GM18499 (cell line): ENCODE data around the gene ADAMTS13.

ENCODE experiments used
- ATAC-seq: cut with Tn5 transposase; IDR thresholded peaks from one replicate; pipeline ENCODE4 v1.9.1; 2021; ENCODE audit warnings: moderate number of reproducible peaks; ENCODE audit not compliant: insufficient read depth, unreplicated experiment

ADAMTS13 gene

DNA sequence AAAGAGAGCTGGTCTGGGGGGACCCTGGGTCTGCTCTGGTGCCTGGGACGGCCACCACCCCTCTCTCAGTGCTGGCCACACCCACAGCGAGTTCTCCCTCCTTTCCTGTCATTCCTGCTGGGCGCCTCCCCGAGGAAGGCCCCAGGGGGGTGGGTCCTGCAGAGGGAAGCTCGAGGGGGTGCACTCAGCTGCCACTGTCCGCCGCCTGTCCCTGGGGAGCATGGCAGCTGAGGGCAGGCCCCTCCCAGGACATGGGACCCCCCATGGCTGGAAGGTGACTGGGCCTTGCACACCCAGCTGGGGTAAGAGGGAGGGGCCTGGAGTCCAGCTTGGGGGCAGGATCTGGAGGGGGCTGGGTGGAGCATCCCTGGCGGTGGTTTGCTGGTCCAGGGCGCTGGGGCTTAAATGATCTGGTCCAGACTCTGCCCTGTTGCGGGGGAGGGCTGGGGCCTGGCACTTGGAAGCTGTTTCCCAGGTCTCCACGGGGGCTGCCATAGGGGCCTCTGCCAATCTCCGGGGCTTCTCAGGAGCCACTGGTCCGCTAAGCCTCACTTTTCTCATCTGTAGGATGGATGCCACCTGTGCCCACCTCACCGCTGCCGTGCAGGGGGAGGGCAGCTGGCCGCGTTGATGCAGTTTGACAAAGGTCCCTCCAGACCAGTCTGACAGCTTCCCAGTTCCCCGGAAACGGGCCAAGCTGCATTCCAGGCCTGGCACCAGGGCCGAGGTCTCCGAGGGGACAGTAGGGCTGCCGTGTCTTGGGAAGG is 62.7 kb downstream of the ADAMTS13 start:
- no peak for ATAC-seq

DNA sequence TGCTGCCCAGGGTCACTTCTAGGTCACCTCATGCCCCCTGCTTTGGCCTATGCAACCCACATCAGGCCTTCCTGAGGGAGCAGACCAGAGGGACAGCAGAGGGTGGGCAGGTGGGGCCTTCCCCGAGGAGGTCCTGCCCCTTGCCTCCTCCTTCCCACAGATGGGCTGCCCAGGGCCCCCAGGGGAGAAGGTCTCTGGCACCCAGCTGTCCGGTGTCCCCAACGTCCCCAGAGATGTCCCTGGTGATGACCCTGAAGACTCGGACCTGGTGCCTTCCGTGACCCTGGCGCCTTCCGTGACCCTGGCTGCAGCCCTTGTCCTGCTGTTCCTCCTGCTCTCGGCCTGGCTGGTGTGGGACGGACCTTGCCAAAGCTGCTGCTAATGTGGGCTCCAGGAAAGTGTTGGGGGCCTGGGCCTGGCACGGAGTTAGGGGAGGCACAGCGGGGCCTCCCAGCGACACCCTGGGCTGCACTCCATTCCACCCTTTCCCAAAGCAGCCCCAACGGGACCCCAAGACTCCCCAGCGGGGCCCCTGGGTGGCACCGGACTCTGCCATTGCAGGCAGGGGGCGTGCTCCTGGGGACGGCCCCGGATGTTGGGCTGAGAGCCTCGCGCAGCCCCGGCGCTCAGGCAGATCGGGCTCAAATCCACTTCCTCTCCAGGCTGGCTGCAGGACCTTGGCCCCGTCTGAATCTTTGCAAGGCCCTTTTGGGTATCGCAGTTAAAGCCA is 63.5 kb downstream of the ADAMTS13 start:
- no peak for ATAC-seq

- ATAC-seq: no peak
Observed at GRCh38 chr9:133487331-133487725, 65.2 kb downstream of the ADAMTS13 start.

DNA sequence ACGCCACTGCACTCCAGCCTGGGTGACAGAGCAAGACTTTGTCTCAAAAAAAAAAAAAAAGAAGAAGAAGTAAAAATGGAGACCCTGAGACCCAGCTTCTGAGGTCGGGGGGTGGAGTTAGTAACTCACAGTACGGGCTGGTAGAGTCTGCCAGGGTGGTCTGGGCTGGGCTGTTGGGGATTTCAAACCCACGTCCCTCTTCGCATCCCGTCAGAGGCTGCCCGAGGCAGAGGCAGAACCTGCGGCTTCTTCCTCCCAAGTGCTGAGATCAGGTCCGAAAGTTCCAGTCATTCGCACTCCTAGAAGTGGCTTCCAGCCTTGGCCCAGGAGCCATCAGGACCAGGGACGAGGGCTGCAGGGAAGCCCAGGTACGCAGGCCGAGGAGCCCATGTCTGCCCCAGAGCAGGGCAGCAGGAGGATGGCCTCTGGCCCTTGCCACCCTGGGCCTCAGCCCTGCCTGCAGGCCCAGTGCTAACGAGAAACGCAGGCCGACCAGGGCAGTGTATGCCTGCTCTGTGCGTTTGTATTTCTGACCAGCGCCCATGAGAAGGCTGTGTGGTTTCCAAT is 66.6 kb downstream of the ADAMTS13 start:
- ATAC-seq: no peak

- ATAC-seq: no peak
Observed at GRCh38 chr9:133489253-133490190, 67.4 kb downstream of the ADAMTS13 start.

GRCh38 chr9:133490201-133490681 is 68.1 kb downstream of the ADAMTS13 start:
- ATAC-seq: no peak

DNA sequence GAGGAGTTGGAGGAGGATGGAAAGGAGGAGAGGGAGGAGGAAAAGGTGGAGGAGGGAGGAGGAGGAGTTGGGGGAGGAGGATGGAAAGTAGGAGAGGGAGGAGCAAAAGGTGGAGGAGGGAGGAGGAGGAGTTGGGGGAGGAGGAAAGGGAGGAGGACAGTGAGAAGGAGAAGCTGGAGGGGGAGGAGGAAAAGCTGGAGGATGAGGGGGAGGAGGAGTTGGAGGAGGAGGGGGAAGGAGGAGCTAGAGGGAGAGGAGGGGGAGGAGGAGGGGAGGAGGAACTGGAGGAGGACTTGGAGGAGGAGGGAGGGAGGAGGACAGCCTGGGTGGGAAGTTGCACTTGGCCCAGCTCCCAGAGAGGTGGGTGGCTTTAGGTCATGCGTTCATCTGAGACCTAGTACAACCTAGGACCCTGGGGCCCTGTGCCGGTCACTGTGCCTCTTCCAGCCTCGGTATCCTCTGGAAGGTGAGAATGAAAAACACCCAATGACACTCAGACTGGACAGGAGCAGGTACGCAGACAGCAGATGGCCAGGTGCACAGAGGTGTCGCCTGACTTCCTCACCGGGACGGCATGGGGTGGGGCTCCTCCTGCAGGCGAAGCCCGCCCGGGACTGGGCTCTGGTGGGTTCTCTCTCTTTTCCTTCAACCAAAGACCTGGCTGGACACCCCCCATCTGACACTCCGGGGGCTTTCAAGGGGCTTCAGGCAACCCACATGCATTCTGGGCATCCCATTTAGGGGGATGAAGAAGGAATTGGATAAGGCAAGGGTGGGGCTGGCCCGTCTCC is 68.9 kb downstream of the ADAMTS13 start:
- ATAC-seq: no peak

GRCh38 chr9:133491656-133491925 is 69.4 kb downstream of the ADAMTS13 start:
- no peak for ATAC-seq

GRCh38 chr9:133492061-133493021 is 70.2 kb downstream of the ADAMTS13 start:
- no peak for ATAC-seq

DNA sequence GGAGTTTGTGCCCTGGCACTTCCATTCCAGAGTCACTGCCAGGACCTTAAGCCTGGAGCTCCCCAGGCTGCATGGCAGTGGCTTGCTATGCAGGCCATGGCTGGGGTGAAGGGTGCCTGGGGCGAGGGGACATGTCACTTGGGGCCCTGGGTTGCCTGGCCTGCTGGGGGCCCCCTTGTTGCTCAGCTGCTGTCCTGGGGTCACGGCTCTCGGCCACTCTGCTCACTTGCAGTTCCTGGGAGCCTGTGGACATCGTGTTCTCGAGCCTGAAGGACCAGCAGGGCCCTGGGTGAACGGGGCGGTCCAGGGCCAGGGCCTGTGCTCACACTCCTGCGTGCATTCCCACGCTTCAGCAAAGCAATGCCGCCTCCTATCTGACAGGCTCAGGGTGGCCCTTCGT is 71.3 kb downstream of the ADAMTS13 start:
- no peak for ATAC-seq

GRCh38 chr9:133493845-133494540 is 71.8 kb downstream of the ADAMTS13 start:
- no peak for ATAC-seq

GRCh38 chr9:133494636-133495326 is 72.6 kb downstream of the ADAMTS13 start:
- ATAC-seq: no peak

- ATAC-seq: no peak
Observed at GRCh38 chr9:133495327-133496293, 73.4 kb downstream of the ADAMTS13 start.

- ATAC-seq: no peak
Observed at GRCh38 chr9:133496861-133497842, 75.0 kb downstream of the ADAMTS13 start.
